Activated CD4-positive, alpha-beta T cell treated with anti-CD3 and anti-CD28 coated beads, Interleukin-2, Interleukin-4, amounts not matched to agents 100 ng/mL and 50 ng/mL, durations not matched to agents 16 hours and 8 hours (primary cell): ENCODE data around the gene CKS1B.
A peak's percentile ranks its signal among the peaks of the same experiment; 100 is the strongest.
"Not testable (repeated sequence)": the region's sequence is repeated elsewhere in the genome, so short reads cannot be mapped to it uniquely, and the experiment has no call there.

Experiments used
- DNase-seq: peaks from one replicate; pipeline ENCODE4 v3.0.0-alpha.2; 2020; ENCODE audit warnings: low spot score

The CKS1B gene

DNA sequence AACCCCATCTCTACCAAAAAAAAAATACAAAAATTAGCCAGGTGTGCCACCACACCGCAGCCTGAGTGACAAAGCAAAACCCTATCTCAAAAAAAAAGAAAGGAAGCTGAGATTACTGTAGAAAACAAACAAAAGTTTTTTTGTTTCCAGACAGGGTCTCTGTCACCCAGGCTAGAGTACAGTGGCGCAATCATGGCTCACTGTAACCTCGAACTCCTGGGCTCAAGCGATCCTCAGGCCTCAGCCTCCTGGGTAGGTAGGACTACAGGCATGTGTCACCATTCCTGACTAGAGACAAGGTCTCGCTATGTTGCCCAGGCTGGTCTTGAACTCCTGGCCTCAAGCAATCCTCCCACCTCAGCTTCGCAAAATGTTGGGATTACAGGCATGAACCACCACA is 10.1 kb upstream of the CKS1B start:
- no peak for DNase-seq

DNA sequence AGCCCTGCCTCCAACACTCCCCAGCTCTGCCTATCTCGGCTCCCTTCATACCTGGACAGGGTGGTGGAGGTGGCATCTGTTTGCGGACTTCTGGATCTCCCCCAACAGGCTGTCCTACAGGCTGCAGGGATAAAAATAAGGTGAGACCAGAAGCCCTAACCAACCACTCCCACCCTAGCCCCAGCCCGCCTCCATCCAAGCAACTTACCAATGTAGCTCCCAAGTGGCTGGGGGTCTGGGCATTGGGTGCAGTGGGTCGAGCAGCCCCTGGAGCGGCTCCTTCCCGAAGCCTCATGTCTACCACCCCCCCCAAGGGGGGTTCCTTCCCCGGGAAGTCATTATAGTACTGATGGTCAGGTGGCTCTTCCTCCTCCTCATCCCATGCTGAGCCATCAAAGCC is 8.4 kb upstream of the CKS1B start:
- no peak for DNase-seq

DNA sequence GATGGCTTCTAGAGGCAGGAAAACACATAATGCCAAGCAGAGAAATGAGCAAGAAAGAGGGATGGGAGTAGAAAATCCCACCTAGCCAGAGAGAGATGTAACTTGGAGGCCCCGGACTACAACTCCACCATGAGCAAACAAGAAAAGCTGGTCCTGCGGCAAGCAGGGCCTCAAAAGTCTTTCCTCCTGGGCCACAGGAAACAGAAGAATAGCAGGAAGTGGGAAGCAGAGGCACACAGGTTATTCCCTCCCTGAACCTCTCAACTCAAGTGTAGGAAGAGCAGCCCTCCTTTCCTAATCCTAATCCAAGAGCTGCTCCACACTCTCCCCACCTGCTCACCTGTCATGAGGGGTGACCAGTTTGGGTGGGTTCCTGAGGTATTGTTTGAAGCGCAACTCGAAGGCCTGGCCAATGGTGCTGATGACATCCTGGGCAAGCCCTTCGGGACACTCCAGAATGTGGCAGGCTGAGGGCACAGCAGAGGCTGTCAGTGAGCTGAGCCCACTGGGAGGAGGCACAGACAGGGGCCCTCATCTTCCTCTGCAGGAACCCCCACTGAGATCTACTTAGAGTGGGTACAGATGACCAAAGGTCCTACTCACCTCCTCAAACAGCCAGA is 7.0 kb upstream of the CKS1B start:
- DNase-seq = no peak

DNA sequence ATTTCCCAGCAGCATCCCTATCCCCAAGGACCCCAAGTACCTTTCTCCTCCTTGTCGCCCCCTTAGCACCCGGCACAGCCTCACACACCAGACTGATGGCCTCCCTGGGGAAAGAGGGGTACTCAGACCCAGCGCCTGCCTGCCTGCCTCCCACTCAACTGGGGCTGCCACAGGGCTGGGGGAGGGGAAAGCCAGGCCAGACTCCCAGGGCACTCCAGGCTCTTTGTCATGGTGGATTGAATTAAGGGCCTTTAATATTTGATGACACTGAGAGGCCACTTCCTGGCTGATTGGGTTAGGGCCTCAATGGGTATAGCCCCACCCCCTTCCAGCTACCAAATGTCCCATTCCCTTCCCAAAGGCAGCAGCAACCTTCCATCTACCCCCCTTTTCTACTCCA is 5.8 kb upstream of the CKS1B start:
- no peak for DNase-seq

DNA sequence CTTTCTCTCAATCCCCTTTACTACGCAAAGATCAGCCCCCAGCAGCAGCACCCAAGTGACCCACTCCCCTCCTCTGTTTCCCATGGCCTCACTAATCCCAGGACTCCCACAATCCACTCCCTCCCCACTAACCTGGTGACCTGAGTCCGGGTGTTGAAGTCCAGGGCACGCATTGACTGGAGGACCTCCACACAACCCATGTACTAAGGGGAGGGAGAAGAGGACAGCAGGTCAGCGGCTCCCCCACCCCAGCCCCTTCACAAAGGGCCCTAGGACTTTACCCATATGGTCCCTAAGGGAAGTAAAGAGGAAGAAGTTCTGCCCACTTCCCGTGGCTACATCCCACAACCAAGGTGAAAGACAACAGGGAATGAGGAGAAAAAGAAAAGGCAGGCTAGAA is 5.2 kb upstream of the CKS1B start:
- DNase-seq = no peak

DNA sequence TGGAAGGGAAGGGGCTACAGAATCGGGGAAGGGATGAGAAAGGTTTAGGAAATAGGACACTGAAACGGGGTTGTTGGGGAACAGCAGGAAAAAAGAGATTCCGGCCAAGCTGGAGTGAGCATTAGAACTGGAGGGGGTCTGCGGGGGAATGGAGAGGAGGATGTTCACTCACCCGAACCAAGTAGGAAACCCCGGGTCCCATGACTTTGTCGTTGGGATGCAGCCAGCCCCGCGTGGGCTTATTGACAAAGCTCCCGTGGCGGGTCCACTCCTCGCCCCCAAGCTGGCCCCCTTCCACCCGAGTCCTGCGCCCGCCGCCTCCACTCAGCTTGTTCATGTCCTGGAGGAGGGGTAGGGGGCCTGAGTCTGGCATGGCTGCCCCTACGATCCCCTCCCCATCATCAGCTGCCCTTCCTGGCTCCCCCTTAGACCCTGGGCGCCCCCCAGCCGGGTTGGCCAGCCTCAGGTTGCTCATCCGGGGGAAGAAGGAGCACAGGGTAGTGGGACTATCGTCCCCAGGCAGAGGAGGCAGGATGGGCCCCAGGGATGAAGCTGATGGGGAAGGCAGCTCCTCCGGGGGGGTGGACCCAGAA is 4.5 kb upstream of the CKS1B start:
- DNase-seq = no peak

DNA sequence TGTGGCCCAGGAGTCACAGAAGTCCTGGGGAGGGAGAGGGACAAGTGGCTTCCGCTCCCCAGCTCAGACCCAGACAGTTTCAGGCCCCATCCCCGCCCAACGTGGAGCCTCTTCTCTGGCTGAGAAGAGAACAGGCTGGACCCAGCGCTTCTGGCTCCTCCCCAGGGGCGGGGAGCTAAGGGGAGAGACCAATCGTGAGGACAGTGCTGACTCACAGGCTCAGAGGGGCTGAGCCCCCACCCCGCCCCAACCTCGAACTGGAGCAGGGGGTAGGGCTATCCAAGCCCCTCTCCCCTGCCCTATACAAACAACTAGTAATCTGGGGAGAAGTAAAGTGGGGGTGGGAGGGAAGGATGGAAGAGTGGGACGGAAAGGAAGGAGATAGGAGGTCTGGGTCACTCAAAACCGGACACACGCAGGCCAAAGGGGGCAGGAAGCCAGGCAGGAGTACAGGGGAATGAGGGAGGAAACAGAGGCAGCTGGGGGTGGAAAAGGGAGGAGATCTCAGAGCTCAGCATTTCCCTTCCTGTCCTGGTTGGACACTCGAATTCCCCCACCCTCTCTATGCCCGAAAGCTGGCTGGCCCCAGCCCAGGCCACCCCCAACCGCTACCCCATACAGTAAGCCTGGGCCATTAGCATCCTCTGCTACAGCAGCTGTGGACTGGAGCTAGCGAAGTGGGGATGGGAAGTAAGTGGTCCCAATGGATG is 3.7 kb upstream of the CKS1B start, which contains the start of gene SHC1:
SHC1 (minus strand) TSS at position 117 of the 710 bp plus-strand sequence. CDS start 221 bp downstream, outside the sequence.
- peak; percentile 57 for DNase-seq

DNA sequence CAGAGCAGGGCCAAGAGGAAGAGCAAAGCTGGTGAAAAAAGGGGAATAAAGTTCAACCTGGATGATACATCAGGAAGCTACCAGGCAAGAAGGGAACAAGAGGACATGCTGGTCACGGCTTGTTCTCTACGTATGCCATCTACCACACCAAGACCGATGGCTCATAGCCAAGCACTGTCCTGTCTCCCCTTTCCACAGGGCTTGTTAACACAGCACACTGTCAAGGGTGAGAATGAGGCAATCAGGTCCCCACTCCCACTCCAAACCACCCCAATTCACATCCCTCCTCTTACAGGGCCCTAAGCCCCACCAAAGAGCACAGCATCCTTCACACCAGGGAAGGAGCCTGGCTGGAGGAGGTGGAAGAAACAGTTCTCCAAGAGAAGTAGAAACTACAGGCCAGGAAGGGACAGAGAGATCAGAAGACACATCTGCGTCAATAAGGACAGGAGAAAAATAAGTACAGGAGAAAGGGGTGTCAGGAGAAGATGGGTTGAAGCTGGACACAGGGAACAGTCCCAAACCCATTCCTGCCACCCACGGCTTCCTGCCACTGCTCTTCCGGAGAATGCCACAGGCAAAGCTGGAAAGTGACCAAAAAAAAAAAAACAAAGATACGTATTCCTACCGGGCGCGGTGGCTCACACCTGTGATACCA is 3.0 kb upstream of the CKS1B start:
- no peak for DNase-seq

DNA sequence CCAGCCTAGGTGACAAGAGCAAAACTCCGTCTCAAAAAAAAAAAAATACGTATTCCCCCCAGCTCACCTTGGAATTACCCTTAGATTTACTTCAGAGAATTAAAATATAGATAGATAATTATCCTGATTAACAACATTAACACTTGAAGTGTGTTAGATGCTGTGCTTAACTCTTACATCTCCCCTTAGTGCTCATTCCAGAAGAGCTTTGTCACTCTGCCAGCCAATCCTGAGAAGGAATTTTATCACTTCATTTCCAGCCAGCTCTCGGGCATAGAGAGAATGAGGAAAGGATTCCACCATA is 2.3 kb upstream of the CKS1B start:
- no peak for DNase-seq

DNA sequence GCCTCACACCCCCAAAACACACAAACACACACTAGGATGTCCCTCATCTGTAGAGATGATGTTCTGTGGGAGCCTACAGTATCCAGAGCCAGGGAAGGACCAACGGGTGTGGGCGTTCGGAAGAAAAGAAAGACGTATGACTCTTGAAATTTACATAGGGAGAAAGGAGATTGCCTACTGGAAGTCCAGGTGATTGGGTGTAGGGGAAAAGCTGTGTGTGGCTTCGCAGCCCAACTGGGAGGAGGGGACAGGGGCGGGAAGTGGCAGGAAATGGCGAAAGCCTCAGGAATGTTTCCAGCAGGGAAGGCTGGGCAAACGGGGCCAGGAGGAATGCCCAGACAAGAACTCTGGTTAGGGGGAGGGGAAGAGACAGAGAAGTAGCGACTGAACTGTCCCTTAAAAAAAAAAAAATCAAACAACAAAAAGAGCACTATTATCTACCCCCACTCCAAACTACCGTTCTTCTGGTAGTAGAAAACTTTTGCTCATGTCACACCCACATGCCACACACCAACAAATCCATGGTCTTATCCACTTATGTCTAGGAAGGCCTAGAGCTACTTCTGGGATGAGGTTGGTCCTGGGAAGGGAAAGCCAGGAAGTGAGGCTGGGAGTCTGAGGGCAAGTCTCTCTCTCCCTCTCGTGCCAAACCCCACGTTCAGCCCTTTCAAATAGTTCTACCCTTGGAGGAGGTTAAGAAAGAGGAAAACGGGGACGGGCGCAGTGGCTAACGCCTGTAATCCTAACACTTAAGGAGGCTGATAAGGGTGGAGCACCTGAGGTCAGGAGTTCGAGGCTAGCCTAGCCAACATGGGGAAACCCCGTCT is 1.8 kb upstream of the CKS1B start:
- no peak for DNase-seq

DNA sequence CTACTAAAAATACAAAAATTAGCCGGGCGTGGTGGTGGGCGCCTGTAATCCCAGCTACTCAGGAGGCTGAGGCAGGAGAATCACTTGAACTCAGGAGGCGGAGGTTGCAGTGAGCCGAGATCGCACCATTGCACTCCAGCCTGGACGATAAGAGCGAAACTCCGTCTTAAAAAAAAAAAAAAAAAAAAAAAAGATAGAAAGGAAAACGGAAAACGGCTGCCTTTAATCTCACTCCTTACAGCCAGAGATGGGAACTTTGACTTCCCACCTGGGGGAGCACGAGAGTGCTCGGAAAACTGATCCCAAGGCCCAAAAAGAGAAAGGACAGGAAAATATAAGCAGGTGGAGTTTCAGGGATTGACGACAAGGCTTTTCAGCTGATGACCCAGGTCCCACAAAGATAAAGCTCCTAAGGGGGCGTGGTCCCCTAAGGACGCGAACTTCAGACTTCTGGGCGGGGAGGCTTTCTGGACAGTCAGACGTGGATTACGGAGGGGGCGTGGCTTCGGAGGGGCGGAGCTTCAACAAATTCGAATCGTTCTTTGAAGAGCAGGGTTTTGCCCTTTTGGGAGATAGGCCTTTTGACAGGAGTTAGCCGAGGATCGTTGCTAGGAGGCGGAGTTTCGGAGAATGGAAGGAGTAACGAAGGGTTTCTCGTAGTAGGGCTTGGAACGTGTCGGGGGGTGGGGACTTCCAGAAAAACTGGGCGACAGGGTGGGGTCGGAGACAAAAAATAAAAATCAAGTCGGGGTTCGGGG is 958 bp upstream of the CKS1B start:
- DNase-seq = peak; percentile 95

DNA sequence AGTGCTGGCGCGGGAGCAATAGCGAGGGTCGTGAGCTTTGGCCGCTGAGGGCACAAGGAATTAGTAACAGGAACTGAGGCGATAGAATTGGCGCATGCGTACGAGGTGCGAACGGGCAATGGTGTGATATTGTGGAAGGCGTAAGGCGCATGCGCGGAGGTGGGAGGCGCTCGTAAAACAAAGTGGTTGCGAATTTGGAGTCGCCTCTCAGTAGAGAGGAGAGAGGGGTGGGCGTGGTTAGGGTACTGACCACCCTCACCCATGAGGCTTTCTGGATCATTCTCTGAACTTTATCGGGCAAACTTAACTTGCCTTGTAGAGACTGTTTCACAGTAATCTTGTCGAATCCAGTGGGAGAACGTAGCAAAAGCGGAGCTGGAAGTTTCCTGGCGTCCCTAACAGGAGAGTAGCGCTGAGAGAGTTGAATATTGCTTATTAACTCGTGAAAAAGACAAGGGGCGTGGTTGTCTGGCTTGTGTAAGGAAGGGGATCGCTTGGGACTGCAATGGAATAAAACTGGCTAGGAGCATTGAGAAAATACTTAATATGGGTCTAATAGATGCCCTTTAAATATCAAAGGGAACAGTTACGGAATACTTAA is 427 bp downstream of the CKS1B start:
- DNase-seq = peak; percentile 97

DNA sequence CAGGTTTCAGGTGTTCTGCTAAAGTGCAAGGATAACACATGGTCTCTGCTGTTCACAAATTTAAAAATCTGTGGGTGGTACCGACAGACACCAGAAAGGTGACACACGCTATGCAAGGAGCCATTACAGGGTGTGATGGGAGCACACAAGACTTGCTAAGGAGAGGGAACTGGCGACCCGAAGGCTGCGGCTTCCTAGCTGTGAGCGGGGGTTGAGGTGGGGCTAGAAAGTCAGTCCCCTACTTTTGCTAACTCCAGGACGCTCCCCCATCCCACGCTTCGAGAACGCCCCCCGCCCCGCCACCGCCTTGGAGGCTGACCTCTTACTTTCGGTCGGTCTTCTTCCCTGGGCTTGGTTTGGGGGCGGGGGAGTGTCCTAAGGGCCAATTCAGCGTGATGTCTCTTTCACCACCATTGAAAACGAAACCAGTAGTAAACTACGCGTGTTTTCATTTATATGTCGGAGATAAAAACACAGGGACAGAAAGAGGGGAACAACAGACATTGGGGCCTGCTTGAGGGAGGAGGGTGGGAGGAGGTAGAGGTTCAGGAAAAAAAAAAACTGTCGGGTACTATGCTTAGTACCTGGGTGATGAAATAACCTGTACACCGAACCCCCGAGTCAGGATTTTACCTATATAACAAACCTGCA is 1.1 kb downstream of the CKS1B start:
- peak; percentile 66 for DNase-seq

DNA sequence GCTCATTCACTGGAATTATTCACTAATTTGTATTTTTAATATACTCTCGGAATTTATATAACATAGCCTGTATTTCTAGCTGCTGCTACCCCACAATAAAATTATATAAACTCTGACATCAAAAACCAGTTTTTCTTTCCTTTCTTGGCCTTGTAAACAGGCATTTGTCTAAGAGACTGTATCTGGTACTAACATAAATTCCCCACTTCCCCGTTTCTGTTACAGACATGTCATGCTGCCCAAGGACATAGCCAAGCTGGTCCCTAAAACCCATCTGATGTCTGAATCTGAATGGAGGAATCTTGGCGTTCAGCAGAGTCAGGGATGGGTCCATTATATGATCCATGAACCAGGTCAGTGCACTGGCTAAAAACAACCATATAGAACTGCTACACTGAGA is 3.3 kb downstream of the CKS1B start:
- not testable (repeated sequence) for DNase-seq

DNA sequence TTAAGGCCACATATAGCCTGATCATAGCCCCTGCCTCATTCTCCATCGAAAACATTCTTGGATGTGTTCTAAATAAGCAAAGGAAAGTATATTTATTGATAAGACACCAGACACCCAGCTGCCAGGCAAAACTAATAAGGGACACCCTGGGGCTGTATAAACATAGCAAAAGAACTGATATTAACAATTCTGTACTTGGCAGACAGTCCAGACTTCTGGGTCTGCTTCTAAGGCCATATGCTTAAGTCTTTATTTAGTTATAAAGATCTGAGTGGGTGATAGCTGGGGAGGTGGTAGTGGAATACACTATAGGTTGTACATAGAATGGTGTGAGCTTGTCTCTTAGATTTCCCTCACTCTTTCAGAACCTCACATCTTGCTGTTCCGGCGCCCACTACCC is 3.9 kb downstream of the CKS1B start:
- DNase-seq = no peak

DNA sequence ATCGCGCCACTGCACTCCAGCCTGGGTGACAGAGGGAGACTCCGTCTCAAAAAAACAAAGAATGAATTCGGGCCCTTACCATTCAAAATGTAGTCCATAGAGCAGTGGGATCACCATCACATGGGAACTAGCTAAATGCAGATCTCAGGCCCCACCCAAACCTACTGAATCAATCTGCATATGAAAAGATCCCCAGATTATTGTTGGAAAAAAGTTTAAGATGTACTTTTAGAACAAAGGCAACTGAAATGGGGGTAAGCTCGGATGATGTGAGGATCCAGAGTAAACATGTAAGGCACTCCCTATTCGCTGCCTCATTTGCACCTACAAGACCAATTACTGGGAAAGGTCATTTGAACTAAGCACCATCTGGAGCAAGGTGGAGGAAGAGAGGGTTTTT is 7.9 kb downstream of the CKS1B start:
- DNase-seq = no peak

DNA sequence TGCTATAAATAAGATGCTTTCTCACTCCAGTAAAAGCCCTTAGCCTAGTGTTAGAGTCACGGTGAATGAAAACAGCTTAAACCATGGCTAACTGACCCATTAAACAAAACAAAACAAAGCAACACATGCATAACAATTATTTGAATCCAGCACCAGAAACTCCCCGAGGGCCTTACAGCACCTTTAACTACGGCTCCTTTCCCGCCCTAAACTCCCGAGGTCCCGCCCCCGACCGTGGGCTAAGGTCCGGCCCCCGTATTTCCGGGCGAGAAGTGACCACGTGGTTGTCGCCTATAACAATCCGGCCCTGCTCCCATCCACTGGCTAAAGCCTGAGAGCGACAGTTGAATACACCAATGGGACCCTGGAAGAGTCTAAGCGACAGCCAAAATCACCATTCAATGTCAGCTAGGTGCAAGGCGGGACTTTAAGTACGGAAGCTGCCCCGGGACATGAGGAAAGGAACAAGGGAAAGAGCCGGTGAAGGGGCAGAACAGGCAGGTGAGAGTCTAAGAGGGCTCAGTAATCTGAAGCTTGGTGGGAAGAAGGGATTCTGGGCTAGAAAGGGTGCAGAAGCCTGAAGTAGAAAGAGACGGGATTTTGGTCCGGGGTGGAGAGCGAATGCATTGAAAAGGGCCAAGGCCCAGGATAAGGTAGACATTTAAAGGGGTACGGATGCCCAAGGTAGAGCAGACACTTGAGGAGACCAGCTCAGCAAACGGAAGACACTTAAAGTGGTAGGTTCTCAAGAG is 8.6 kb downstream of the CKS1B start, which contains the start of gene FLAD1:
FLAD1 (plus strand) TSS at position 448 of the 752 bp plus-strand sequence. CDS start 351 bp downstream, outside the sequence.
- DNase-seq = peak; percentile 100

DNA sequence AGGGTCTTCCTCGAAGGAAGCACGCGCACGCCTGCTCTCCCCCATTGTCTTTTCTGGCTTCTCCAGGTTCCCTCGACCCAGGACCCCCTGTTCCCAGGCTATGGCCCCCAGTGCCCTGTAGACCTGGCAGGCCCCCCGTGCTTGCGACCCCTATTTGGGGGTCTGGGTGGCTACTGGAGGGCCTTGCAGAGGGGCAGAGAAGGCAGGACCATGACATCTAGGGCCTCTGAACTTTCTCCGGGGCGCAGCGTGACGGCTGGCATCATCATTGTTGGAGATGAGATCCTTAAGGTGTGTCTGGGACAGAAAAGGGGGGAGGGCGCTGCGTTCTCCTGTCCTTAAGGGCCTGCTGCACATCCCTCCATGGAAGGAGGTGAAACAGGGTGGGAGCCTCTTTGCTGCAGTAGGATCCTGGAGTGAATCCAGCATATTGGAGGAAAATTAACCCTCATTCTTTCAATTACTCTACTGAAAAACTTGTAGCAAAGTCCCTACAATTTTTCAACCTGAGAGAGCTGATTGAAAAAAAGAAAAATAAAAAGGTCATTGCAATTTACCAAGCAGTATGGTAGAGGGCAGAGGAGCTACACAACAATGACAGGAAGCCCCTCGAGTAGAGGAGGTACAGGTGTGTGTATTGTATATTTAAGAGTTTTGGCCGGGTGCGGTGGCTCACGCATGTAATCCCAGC is 9.4 kb downstream of the CKS1B start:
- no peak for DNase-seq

DNA sequence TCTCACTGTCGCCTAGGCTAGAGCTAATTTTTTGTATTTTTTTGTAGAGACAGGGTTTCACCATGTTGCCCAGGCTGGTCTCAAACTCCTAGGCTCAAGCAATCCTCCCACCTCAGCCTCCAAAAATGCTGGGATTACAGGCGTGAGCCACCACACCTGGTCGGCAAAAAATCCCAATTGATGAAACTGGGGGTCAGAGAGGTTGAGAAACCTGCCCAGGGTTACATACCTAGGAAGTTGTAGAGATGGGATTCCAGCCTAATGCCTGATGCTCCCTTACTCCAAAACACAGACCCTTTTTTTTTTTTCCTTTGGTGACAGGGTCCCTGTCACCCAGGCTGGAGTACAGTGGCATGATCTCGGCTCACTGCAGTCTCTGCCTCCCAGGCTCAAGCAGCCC is 12.3 kb downstream of the CKS1B start:
- not testable (repeated sequence) for DNase-seq
